Gastroesophageal sphincter (tissue), 3 donors: Measurements from ENCODE around the gene FAM135A.

Experiments
- EP300 ChIP-seq: sonication (generic); formaldehyde crosslinking; IDR thresholded peaks from one replicate; pipeline ENCODE4 v1.6.1; 2017; ENCODE audit warnings: antibody characterized with exemption, mild to moderate bottlenecking
- POLR2A ChIP-seq, 2 donors: fragments of 450-650 bp; IDR thresholded peaks; one replicate each; pipeline ENCODE4 v1.6.1; 2017; ENCODE audit warnings: antibody characterized with exemption in 2 of 2, mild to moderate bottlenecking in 2 of 2, moderate library complexity in 1 of 2
- POLR2AphosphoS5 ChIP-seq: sonication (generic); formaldehyde crosslinking; IDR thresholded peaks from one replicate; pipeline ENCODE4 v1.6.1; 2017; ENCODE audit warnings: antibody characterized with exemption
- TF ChIP-seq, protein P1 (sequence below), 4 experiments: fragments of 200-600 bp in 2 of 4; fragments of 450-650 bp in 2 of 4; sonication (generic) in 1 of 4; IDR thresholded peaks; one replicate each; pipeline ENCODE4 v1.5.1; 2017 to 2019; ENCODE audit warnings: antibody characterized with exemption in 4 of 4, mild to moderate bottlenecking in 2 of 4, moderate library complexity in 2 of 4

- TF ChIP-seq, protein P1, sequence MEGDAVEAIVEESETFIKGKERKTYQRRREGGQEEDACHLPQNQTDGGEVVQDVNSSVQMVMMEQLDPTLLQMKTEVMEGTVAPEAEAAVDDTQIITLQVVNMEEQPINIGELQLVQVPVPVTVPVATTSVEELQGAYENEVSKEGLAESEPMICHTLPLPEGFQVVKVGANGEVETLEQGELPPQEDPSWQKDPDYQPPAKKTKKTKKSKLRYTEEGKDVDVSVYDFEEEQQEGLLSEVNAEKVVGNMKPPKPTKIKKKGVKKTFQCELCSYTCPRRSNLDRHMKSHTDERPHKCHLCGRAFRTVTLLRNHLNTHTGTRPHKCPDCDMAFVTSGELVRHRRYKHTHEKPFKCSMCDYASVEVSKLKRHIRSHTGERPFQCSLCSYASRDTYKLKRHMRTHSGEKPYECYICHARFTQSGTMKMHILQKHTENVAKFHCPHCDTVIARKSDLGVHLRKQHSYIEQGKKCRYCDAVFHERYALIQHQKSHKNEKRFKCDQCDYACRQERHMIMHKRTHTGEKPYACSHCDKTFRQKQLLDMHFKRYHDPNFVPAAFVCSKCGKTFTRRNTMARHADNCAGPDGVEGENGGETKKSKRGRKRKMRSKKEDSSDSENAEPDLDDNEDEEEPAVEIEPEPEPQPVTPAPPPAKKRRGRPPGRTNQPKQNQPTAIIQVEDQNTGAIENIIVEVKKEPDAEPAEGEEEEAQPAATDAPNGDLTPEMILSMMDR (IDR thresholded peaks at IDR 0.05) = no peak
- TF ChIP-seq POLR2AphosphoS5 (no peak), POLR2A (IDR thresholded peaks at IDR 0.05) (no peak), EP300 (no peak)
Measured at GRCh38 chr6:70395301-70395672, 18.0 kb upstream of the FAM135A start.
